ENCODE results near the gene PCYT2.

The PCYT2 gene

DNA sequence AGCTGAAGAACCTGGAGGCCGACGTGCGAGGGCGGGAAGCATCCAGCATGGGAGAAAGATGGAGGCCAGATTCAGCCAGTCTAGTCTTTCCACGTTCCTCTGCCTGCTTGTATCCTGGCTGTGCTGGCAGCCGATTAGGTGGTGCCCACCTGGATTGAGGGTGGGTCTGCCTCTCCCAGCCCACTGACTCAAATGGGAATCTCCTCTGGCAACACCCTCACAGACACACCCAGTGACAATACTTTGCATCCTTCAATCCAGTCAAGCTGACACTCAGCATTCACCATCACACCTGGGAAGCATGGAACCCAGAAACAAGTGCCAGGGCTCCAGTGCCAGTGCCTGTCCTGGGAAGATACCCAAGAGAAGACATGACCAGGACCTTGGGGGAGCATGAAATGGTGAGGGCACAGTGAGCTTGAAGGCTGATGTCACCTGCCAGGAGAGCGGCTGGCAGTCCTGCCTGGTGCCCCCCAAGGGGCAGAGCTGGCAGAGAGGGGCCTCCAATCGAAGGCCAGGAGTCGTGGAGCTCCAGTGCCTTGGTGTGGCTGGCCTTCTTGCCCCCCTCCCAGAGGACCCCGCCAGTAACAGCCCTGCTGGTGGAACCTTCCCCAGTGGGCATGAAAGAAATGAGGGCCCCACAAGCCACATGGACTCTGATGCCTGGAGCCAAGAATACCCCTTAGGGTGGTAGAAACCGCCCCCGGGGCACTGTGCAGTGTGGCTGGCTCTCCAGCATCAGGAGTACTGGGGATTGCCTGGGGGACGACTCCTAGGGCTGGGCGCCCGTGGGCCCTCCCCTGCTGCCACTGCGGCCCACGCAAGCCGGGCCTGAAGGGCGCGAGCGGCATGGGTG, 9.8 kb downstream of the PCYT2 start:
- no peak for DNase-seq (ENCODE audit: low read depth)
- no peak overlapping the region for H3K4me3 ChIP-seq (ENCODE audit: low read length)

DNA sequence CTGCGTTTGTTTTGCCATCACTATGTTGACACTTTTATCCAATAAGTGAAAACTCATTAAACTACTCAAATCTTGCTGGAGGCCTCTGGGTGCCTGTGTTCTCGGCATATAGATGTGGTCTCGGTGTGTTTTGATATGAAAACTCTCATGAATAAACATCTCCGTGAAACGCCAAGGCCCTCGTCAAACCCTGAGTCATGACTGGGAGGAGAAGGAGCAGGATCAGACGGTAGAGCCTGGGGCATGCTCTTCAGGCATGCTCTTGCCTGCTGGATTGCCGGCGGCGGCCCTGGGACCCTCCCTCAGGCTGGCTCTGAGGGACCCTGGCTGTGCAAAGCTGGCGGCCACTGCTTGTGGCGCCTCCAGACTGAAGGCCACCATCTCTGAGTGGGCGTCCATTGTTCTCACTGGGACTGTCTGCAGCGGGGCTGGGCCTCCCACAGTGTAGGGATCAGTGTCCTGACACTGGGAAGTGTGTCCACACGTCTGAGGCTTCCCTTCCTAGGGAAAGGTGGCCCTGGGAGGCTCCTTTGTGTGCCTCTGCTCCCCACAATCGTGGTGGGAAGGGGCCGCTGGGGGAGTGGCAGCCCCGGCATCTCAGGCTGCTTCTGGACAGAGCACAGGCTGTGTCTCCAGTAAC, 10.9 kb downstream of the PCYT2 start:
- TF ChIP-seq, protein P1, sequence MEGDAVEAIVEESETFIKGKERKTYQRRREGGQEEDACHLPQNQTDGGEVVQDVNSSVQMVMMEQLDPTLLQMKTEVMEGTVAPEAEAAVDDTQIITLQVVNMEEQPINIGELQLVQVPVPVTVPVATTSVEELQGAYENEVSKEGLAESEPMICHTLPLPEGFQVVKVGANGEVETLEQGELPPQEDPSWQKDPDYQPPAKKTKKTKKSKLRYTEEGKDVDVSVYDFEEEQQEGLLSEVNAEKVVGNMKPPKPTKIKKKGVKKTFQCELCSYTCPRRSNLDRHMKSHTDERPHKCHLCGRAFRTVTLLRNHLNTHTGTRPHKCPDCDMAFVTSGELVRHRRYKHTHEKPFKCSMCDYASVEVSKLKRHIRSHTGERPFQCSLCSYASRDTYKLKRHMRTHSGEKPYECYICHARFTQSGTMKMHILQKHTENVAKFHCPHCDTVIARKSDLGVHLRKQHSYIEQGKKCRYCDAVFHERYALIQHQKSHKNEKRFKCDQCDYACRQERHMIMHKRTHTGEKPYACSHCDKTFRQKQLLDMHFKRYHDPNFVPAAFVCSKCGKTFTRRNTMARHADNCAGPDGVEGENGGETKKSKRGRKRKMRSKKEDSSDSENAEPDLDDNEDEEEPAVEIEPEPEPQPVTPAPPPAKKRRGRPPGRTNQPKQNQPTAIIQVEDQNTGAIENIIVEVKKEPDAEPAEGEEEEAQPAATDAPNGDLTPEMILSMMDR (IDR thresholded peaks at IDR 0.05; ENCODE audit: insufficient read depth, low read depth, low read length, missing control alignments) = no peak
- DNase-seq (ENCODE audit: low read depth) = peak; percentile 65
- no peak overlapping the region for H3K4me3 ChIP-seq (ENCODE audit: low read length)

More for the DNA sequence above, 9.8 kb downstream of the PCYT2 start:
- TF ChIP-seq, protein P1 (IDR thresholded peaks at IDR 0.05; ENCODE audit: insufficient read depth, low read depth, low read length, missing control alignments) = no peak

DNA sequence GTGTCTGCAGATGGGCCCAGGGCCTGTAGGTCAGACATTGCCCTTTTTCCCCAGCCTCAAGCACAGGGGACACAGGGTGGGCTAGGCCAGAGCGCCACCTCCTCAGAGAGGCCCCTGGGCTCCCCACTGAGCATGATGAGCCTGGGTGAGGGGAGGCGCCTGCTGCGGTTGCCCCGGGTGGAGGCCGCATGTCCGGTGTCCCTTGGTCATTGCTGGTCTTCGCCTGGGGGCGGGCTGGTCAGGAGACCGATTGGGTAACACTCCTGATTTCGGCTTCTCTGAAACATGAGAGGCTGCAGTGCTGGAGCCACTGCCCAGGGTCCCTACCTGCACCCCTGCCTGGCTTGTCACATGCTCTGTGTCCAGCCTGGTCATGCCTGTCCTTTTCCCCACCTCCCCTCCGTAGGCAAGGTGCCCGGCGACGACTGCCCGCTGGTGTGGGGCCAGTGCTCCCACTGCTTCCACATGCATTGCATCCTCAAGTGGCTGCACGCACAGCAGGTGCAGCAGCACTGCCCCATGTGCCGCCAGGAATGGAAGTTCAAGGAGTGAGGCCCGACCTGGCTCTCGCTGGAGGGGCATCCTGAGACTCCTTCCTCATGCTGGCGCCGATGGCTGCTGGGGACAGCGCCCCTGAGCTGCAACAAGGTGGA, 11.6 kb downstream of the PCYT2 start:
- no peak for DNase-seq (ENCODE audit: low read depth)
- H3K4me3 ChIP-seq (ENCODE audit: low read length) = no peak overlapping the region
- TF ChIP-seq, protein P1 (IDR thresholded peaks at IDR 0.05; ENCODE audit: insufficient read depth, low read depth, low read length, missing control alignments) = no peak

- DNase-seq (ENCODE audit: low read depth) = no peak
- H3K4me3 ChIP-seq (ENCODE audit: low read length) = no peak overlapping the region
- TF ChIP-seq, protein P1 (IDR thresholded peaks at IDR 0.05; ENCODE audit: insufficient read depth, low read depth, low read length, missing control alignments) = no peak
These were observed 12.3 kb downstream of the PCYT2 start for GRCh38 chr17:81898885-81899284.

DNA sequence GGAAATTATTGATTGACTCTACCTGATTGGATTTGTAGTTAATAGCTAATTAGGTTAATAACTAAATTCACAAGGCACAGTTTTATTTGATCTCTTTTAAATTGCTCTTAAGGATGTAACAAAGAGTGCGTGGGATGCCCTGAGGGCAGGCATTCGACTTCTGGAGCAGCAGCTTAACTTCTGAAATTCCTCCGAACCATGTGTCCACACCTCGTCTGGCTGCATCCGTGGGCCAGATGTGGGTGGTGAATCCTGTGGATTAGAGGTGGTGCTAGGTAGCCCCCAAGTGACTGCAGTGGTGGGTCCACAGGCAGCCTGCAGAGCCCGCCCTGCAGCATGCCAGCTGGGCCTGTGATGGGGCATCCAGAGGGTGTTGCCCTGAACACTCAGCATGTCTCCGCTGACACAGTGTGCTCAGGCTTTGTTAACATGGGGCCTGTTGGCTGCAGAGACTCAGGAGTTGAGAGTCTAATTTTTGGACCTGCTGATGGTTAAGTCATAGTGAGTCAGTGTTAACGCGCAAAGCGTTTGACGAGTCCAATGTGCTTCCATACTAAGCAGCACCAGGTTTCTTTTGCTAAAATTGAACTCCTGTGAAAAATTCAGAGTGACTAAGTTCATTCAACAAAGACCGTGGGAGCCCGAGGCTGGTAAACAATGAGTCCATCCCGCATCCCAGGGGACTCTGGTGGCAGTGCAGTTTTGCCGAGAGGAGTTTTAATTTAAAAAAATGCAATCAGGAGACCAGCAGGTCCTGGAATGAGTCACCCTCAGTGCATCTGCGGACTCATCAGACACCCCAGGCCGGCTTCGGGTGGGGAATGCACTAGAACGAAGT, 13.0 kb downstream of the PCYT2 start:
- H3K4me3 ChIP-seq (ENCODE audit: low read length) = no peak overlapping the region
- TF ChIP-seq, protein P1 (IDR thresholded peaks at IDR 0.05; ENCODE audit: insufficient read depth, low read depth, low read length, missing control alignments) = no peak
- peak; percentile 95 for DNase-seq (ENCODE audit: low read depth)

GRCh38 chr17:81895400-81895799, 15.8 kb downstream of the PCYT2 start:
- no peak overlapping the region for H3K4me3 ChIP-seq (ENCODE audit: low read length)
- DNase-seq (ENCODE audit: low read depth) = no peak
- TF ChIP-seq, protein P1 (IDR thresholded peaks at IDR 0.05; ENCODE audit: insufficient read depth, low read depth, low read length, missing control alignments) = no peak
